PC-3 (cell line): Measurements from ENCODE around the gene P2RY6. TPM values are rescaled to one million over a fixed set of nuclear protein-coding genes. Genes with fewer than 3 reads are reported as not detected.

Source experiments
- ATAC-seq: fragments of 200-7000 bp; cut with Tn5 transposase; 2 replicates; pipeline ENCODE4 v1.9.1; 2020; ENCODE audit warnings: mild to moderate bottlenecking, moderate library complexity
- BruUV-seq: library from RNA; stranded (reverse); fragments of 400-500 nt; replicated peaks from 2 replicates; lab custom pipeline; 2021; lab: Mats Ljungman, UMichigan
- CTCF ChIA-PET: fragments of 300-600 bp; sonication (Branson Sonifier 250); formaldehyde crosslinking; loops from one replicate; lab custom pipeline; 2022; ENCODE audit warnings: antibody characterized with exemption; lab: Charles Lee
- POLR2A ChIA-PET: fragments of 300-600 bp; sonication (Branson Sonifier 250); formaldehyde crosslinking; loops from one replicate; lab custom pipeline; 2022; ENCODE audit warnings: antibody characterized with exemption; ENCODE audit not compliant: unreplicated experiment; lab: Charles Lee
- DNase-seq: peaks from one replicate; pipeline ENCODE4 v3.0.0-alpha.2; 2015
- H2AFZ ChIP-seq: fragments of 300-600 bp; sonication (generic); 2 replicates; pipeline ENCODE4 v1.6.0; 2016; ENCODE audit warnings: antibody characterized with exemption, low read length
- H3F3A ChIP-seq: fragments of 300-600 bp; sonication (generic); one replicate; pipeline ENCODE4 v1.6.0; 2017; ENCODE audit warnings: antibody characterized with exemption, low read length, control low read depth, mild to moderate bottlenecking; ENCODE audit not compliant: unreplicated experiment
- H3K27ac ChIP-seq: fragments of 300-600 bp; sonication (generic); 2 replicates; pipeline ENCODE4 v1.5.1; 2016; ENCODE audit warnings: mild to moderate bottlenecking, low read length
- H3K27me3 ChIP-seq: fragments of 300-600 bp; sonication (generic); 2 replicates; pipeline ENCODE4 v1.6.1; 2016; ENCODE audit warnings: low read length, mixed read lengths
- H3K36me3 ChIP-seq: fragments of 300-600 bp; sonication (generic); 2 replicates; pipeline ENCODE4 v1.6.1; 2016; ENCODE audit warnings: low read depth, mixed run types, low read length, mixed read lengths
- H3K4me1 ChIP-seq: fragments of 300-600 bp; sonication (generic); 2 replicates; pipeline ENCODE4 v1.5.1; 2016; ENCODE audit warnings: low read length; ENCODE audit not compliant: insufficient read depth
- H3K4me2 ChIP-seq: fragments of 300-600 bp; sonication (generic); 2 replicates; pipeline ENCODE4 v1.6.0; 2016; ENCODE audit warnings: low read length
- H3K4me3 ChIP-seq: fragments of 300-600 bp; sonication (generic); 2 replicates; pipeline ENCODE4 v1.5.1; 2016; ENCODE audit warnings: mild to moderate bottlenecking, low read length, mixed read lengths
- H3K79me2 ChIP-seq: fragments of 300-600 bp; sonication (generic); 2 replicates; pipeline ENCODE4 v1.6.1; 2017; ENCODE audit warnings: low read length, mixed read lengths
- H3K9ac ChIP-seq: fragments of 300-600 bp; sonication (generic); 2 replicates; pipeline ENCODE4 v1.6.0; 2016; ENCODE audit warnings: mild to moderate bottlenecking, low read length
- H3K9me2 ChIP-seq: fragments of 300-600 bp; sonication (generic); replicated peaks from 2 replicates; pipeline ENCODE4 v1.6.1; 2016; ENCODE audit warnings: mixed run types, low read length, mixed read lengths
- H3K9me3 ChIP-seq: fragments of 300-600 bp; sonication (generic); 2 replicates; pipeline ENCODE4 v1.6.1; 2016; ENCODE audit warnings: low read length, mixed read lengths
- H4K20me1 ChIP-seq: fragments of 300-600 bp; sonication (generic); 2 replicates; pipeline ENCODE4 v1.6.1; 2016; ENCODE audit warnings: low read length, mixed read lengths
- CTCF ChIP-seq: fragments of 300-600 bp; sonication (generic); conservative IDR thresholded peaks from 2 replicates; pipeline ENCODE4 v1.5.1; 2017; ENCODE audit warnings: antibody characterized with exemption, low read depth, mild to moderate bottlenecking, low read length
- EZH2 ChIP-seq: fragments of 300-600 bp; sonication (generic); IDR thresholded peaks from one replicate; pipeline ENCODE4 v1.6.1; 2017; ENCODE audit warnings: antibody characterized with exemption, mild to moderate bottlenecking, low read length; ENCODE audit not compliant: unreplicated experiment
- EZH2phosphoT487 ChIP-seq: fragments of 300-600 bp; sonication (generic); IDR thresholded peaks from 2 replicates; pipeline ENCODE4 v1.6.1; 2018; ENCODE audit warnings: mild to moderate bottlenecking, antibody characterized with exemption, low read length, borderline replicate concordance
- intact Hi-C: fragments of 100-400 bp; cut with micrococcal nuclease; formaldehyde crosslinking; loops from 2 replicates; pipeline ENCODE4 v1.9.0; 2023
- total RNA-seq: library from RNA; depleted of rRNA; stranded (reverse); fragments of >200 nt; gene quantifications from 2 replicates; pipeline ENCODE4 v1.2.3, GENCODE V29; 2014

The P2RY6 gene
- total RNA-seq, 1 experiment from 2014 or later, result 2.0 TPM

GRCh38 chr11:73260127-73260457 is 12.0 kb upstream of the P2RY6 start:
- intact Hi-C loops, result no loop called here
- BruUV-seq, result no TSS peak
- no peak overlapping the region for H3K4me2 ChIP-seq
- no peak overlapping the region for H3K9ac ChIP-seq
- H3K36me3 ChIP-seq, result no peaks in the 10 kb centered on the region
- H3K27ac ChIP-seq, result no peak overlapping the region
- H2AFZ ChIP-seq, result no peak overlapping the region
- DNase-seq (no peak), ATAC-seq (no peak)
- no peak overlapping the region for H3K4me3 ChIP-seq
- H3K9me2 ChIP-seq, result no peaks in the 10 kb centered on the region
- ChIA-PET CTCF (no interaction called here), POLR2A (no interaction called here)
- TF ChIP-seq EZH2, result no peak
- TF ChIP-seq CTCF, result no peak
- TF ChIP-seq EZH2phosphoT487, result no peak
- H3K27me3 ChIP-seq, result no peaks in the 10 kb centered on the region
- H3K79me2 ChIP-seq, result no peaks in the 10 kb centered on the region
- H3F3A ChIP-seq, result no peaks in the 10 kb centered on the region
- no peaks in the 10 kb centered on the region for H4K20me1 ChIP-seq
- peaks cover 26% of the 10 kb centered on the region for H3K4me1 ChIP-seq
- H3K9me3 ChIP-seq, result no peaks in the 10 kb centered on the region

GRCh38 chr11:73262851-73263495 is 9.2 kb upstream of the P2RY6 start:
- Histone ChIP-seq H3K9ac (no peak overlapping the region), H3K9me2 (no peaks in the 10 kb centered on the region), H3F3A (no peaks in the 10 kb centered on the region), H3K36me3 (no peaks in the 10 kb centered on the region), H4K20me1 (no peaks in the 10 kb centered on the region), H3K27me3 (no peaks in the 10 kb centered on the region), H3K4me2 (no peak overlapping the region), H2AFZ (no peak overlapping the region), H3K79me2 (no peaks in the 10 kb centered on the region), H3K9me3 (no peaks in the 10 kb centered on the region), H3K27ac (no peak overlapping the region), H3K4me1 (peaks cover 13% of the 10 kb centered on the region), H3K4me3 (no peak overlapping the region)
- no peak for TF ChIP-seq EZH2
- no peak for TF ChIP-seq CTCF
- no peak for TF ChIP-seq EZH2phosphoT487
- POLR2A ChIA-PET, result no interaction called here
- intact Hi-C loops, result no loop called here
- ATAC-seq, result peak; percentile 72
- DNase-seq, result peak; percentile 66
- CTCF ChIA-PET, result no interaction called here
- no TSS peak for BruUV-seq

DNA sequence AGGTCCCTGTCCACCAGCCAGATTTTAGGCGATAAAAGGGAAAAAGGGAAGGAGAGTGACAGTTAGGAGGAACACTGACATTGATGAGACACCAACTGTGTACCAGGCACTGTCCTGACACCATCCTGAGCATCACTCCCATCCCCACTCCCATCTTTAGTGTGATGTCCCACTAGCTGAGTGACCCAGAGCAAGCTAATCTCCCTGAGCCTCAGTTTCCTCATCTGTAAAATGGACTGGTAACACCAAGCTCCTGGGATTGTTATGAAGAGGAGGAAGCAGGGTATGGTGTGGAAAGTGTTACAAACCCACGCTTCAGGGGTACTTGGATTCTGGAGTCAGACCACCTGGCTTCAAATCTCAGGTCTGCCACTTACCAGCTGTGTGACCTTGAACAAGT is 8.5 kb upstream of the P2RY6 start:
- H3K9ac ChIP-seq, result no peak overlapping the region
- no TSS peak for BruUV-seq
- no peaks in the 10 kb centered on the region for H3K9me2 ChIP-seq
- DNase-seq (no peak), ATAC-seq (no peak)
- no peak overlapping the region for H2AFZ ChIP-seq
- no peaks in the 10 kb centered on the region for H4K20me1 ChIP-seq
- no peaks in the 10 kb centered on the region for H3K79me2 ChIP-seq
- CTCF ChIA-PET, result interaction anchor here (0.6 kb wide), 1 partner anchor 885 kb away, joined by 3 read pairs; no protein-coding TSS in a partner anchor
- intact Hi-C loops, result no loop called here
- no peaks in the 10 kb centered on the region for H3K9me3 ChIP-seq
- no peaks in the 10 kb centered on the region for H3K27me3 ChIP-seq
- TF ChIP-seq CTCF (no peak), EZH2 (no peak), EZH2phosphoT487 (no peak)
- no peak overlapping the region for H3K4me2 ChIP-seq
- no peak overlapping the region for H3K27ac ChIP-seq
- no peaks in the 10 kb centered on the region for H3F3A ChIP-seq
- POLR2A ChIA-PET, result no interaction called here
- H3K36me3 ChIP-seq, result no peaks in the 10 kb centered on the region
- H3K4me3 ChIP-seq, result no peak overlapping the region
- H3K4me1 ChIP-seq, result peaks cover 10% of the 10 kb centered on the region
